Measurements from ENCODE around the gene EIF3K. TPM values are rescaled to one million over a fixed set of nuclear protein-coding genes. Genes with fewer than 3 reads are reported as not detected.

The EIF3K gene
- total RNA-seq, 1 donor from 2014 or later = 229 TPM

DNA sequence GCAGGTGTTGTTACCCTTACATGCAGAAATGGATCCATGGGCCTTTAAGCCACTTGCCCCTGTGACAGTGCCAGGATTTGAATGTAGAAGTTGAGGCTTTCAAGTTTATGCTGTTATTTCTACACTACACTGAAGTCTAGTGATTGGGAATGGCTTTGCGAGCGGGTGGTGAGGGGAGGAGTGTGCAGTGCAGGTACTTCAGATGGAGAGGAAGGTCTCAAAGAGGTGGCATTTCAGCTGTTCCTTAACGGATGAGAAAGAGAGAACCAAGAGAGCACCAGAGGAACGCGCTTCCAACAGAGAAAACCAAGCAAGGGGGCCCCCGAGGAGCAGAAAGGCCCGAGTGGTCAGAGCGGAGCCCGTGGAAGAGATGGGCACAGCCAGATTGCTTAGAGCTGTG, 41.7 kb downstream of the EIF3K start:
- H3K27ac ChIP-seq = peak overlapping the region; percentile 85
- H3K4me1 ChIP-seq = peaks cover 100% of the 10 kb centered on the region
- H3K36me3 ChIP-seq = peaks cover 11% of the 10 kb centered on the region
- TF ChIP-seq, protein P1, sequence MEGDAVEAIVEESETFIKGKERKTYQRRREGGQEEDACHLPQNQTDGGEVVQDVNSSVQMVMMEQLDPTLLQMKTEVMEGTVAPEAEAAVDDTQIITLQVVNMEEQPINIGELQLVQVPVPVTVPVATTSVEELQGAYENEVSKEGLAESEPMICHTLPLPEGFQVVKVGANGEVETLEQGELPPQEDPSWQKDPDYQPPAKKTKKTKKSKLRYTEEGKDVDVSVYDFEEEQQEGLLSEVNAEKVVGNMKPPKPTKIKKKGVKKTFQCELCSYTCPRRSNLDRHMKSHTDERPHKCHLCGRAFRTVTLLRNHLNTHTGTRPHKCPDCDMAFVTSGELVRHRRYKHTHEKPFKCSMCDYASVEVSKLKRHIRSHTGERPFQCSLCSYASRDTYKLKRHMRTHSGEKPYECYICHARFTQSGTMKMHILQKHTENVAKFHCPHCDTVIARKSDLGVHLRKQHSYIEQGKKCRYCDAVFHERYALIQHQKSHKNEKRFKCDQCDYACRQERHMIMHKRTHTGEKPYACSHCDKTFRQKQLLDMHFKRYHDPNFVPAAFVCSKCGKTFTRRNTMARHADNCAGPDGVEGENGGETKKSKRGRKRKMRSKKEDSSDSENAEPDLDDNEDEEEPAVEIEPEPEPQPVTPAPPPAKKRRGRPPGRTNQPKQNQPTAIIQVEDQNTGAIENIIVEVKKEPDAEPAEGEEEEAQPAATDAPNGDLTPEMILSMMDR (IDR thresholded peaks at IDR 0.05) = no peak
- no peaks in the 10 kb centered on the region for H3K9me3 ChIP-seq
- ATAC-seq (no peak), DNase-seq (no peak)
- H3K4me3 ChIP-seq = no peak overlapping the region
- intact Hi-C loops (cut with DNase I) = no loop called here
- no peaks in the 10 kb centered on the region for H3K27me3 ChIP-seq (ENCODE audit: low read depth)

DNA sequence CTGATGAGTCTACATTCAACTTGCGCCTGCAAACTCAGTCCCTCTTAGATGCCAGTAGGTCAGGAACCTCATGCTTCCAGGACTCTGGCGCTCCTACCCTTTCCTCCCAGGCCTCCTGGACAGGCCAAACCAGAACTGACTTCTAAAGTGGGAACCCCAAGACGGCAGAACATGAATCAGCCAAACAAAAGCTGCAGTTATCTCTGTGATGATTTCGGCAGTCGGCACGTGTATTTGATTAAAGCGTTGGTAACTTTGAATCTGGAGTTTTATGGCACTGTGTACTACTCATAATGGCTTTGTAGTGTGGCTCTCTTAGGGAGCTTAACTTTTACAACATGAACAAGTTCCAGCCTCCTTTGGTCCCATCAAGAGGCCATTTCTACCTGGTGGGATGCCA, 42.1 kb downstream of the EIF3K start:
- Histone ChIP-seq H3K4me1 (peaks cover 100% of the 10 kb centered on the region), H3K27me3 (ENCODE audit: low read depth) (no peaks in the 10 kb centered on the region), H3K27ac (peak overlapping the region; percentile 85), H3K36me3 (peaks cover 11% of the 10 kb centered on the region), H3K9me3 (no peaks in the 10 kb centered on the region), H3K4me3 (no peak overlapping the region)
- TF ChIP-seq, protein P1 (IDR thresholded peaks at IDR 0.05) = no peak
- intact Hi-C loops (cut with DNase I) = no loop called here
- ATAC-seq (no peak), DNase-seq (no peak)

DNA sequence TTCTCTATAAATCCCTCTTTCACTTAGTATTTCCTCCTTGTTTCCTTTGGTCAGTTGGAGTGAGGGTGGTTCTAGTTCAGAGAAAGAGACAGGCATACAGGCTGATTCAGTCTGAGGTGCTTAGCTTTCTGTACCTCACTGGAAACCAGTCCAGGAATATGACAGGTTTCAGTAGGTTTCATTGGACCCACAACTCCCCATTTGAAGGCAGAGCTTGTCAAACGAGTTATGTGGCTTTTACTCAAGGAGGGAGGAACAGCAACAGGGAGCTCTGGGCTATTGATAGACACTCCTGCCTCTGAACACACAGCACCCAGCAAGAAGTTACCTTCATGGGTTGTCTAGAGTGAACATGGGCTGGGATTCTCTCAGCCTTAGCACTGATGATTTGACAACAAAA, 43.0 kb downstream of the EIF3K start:
- TF ChIP-seq, protein P1 (IDR thresholded peaks at IDR 0.05) = no peak
- Histone ChIP-seq H3K36me3 (peaks cover 11% of the 10 kb centered on the region), H3K27ac (peak overlapping the region; percentile 85), H3K4me1 (peaks cover 100% of the 10 kb centered on the region), H3K4me3 (no peak overlapping the region), H3K9me3 (no peaks in the 10 kb centered on the region), H3K27me3 (ENCODE audit: low read depth) (no peaks in the 10 kb centered on the region)
- intact Hi-C loops (cut with DNase I) = no loop called here
- DNase-seq (no peak), ATAC-seq (peak; percentile 51 to 53)

DNA sequence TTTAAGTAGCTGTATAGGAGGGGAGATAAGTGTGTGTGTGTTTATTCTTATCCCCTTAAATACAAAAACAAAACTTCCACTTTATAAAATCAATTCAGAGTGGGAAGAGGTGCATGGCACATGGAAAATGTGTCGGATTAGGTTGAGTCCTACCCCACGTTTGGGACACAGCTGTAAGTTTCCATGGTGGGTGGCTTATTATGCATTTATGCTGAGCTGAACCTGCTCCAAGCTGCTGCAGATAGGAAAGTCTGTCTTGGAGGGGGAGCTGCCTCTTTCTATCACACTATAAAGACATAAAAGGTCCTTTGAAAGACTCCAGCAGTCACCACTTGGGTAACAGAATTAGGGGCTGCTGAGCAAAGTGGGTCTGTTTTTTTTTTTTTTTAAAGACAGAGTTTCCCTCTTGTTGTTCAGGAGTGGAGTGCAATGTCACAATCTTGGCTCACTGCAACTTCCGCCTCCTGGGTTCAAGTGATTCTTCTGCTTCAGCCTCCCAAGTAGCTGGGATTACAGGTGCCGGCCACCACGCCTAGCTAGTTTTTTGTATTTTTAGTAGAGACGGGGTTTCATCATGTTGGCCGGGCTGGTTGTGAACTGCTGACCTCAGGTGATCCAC, 43.7 kb downstream of the EIF3K start:
- peaks cover 100% of the 10 kb centered on the region for H3K4me1 ChIP-seq
- TF ChIP-seq, protein P1 (IDR thresholded peaks at IDR 0.05) = no peak
- no peaks in the 10 kb centered on the region for H3K27me3 ChIP-seq (ENCODE audit: low read depth)
- no peaks in the 10 kb centered on the region for H3K9me3 ChIP-seq
- peaks cover 8% of the 10 kb centered on the region for H3K36me3 ChIP-seq
- intact Hi-C loops (cut with DNase I) = no loop called here
- ATAC-seq (no peak), DNase-seq (no peak)
- no peak overlapping the region for H3K4me3 ChIP-seq
- peak overlapping the region; percentile 85 for H3K27ac ChIP-seq

DNA sequence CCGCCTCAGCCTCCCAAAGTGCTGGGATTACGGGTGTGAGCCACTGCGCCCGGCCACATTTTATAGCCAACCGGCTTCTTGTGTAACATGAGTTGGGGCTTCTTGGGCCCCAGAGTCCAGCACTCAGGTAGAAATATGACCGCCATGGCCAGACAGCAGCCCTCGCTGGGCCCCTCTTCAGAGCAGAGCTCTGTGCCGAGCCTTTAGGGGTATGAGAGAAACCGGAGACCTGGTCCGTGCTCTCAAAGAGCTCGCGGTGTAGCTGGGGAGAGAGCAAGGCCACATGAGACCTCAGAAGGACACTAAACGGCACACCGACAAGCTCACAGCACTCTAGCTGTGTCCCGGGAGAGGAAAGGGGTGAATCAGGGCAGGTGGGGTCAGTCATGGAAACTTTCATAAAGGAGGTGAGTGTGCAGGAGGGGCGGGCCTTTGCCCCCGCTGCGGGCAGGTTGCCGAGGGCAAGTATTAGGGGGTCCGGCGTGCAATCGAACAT, 44.2 kb downstream of the EIF3K start:
- TF ChIP-seq, protein P1 (IDR thresholded peaks at IDR 0.05) = no peak
- no peaks in the 10 kb centered on the region for H3K27me3 ChIP-seq (ENCODE audit: low read depth)
- H3K9me3 ChIP-seq = no peaks in the 10 kb centered on the region
- H3K27ac ChIP-seq = peak overlapping the region; percentile 85
- intact Hi-C loops (cut with DNase I) = no loop called here
- ATAC-seq (no peak), DNase-seq (no peak)
- peaks cover 100% of the 10 kb centered on the region for H3K4me1 ChIP-seq
- H3K4me3 ChIP-seq = no peak overlapping the region
- H3K36me3 ChIP-seq = peaks cover 4% of the 10 kb centered on the region

Measured in lower lobe of right lung (tissue), 2 donors.